Measurements from ENCODE around the gene MGAT4A.

MGAT4A gene

DNA sequence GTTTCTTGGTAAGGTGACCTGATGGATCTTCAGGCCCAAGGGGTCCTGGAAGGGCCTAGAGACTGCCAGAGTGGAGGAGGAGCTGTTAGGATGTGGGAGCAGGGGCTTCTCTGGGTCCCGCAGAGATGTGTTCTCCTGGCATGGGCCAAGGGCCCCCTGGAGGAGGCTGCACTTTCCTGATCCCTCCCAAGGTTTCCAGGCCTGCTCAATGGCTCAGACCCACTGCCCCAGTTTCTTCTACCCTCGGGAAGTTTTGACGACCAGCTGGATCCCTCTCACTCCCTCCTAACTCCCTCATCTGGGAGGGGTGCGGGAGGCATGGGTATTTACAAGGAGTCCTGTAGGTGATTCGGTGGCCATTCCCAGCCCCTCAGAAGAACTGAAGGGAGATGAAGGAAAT is 158.7 kb downstream of the MGAT4A start:
- DNase-seq (ENCODE audit: low spot score): no peak

- DNase-seq (ENCODE audit: low spot score): no peak
Measured at GRCh38 chr2:98571796-98572195, 159.1 kb downstream of the MGAT4A start.

- DNase-seq (ENCODE audit: low spot score): no peak
Measured at GRCh38 chr2:98571121-98571701, 159.7 kb downstream of the MGAT4A start.

- DNase-seq (ENCODE audit: low spot score): no peak
Measured at GRCh38 chr2:98570356-98570755, 160.6 kb downstream of the MGAT4A start.

DNA sequence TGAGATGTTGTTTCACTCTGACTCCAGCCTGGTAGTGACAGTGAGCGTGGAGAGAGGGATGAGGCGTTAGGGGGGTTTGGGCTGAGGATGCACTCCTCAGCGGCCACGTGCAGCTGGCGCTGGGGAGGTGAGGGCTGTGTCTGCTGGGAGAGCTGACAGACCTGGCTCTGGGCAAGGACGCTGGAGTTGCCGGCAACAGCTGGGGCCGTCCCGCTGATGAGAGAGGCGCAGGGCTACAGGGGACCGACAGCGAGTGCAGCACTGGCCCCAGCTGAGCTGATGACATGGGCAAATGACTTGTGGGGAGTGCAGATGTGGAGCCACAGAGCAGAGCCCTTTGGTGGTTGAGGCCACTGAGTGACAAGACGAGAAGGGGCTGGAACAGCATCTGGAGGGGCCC is 161.0 kb downstream of the MGAT4A start:
- no peak for DNase-seq (ENCODE audit: low spot score)

DNA sequence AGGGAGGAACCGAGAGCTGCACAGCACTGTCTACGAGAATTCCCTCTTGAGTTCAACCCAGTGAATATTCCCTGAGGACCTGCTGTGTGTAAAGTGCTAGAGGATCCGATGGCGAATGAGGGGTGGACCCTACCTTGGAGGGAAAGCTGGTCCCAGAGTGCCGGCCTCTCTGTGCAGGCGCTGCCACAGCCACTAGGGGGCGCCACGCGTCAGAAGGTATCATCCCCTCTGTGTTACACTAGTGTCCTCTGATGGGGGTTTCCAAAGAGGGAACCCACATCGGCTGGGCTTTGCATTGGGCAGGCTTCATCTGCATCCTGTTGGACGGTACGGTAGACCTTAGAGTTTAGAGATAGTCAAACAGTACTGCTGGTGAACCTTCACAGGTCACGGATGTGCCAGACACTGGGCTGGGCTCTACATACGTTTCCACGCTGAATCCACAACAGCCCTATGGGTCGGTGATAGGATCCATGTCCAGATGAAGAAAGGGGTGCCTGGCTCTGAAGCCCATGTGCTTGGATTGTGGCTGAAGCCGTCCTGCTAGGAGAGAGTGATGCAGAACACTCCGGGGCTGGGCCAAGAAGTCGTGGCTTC is 161.6 kb downstream of the MGAT4A start:
- DNase-seq (ENCODE audit: low spot score): peak; percentile 91

Data from iPS-NIHi11 (cell line).